HepG2 (cell line): Measurements from ENCODE around the gene CRTAC1. TPM values are rescaled to one million over a fixed set of nuclear protein-coding genes. Genes with fewer than 3 reads are reported as not detected.

Source experiments
- ATAC-seq: fragments of 200-7000 bp; cut with Tn5 transposase; 3 replicates; pipeline ENCODE4 v1.9.1; 2020; ENCODE audit warnings: mild to moderate bottlenecking, moderate library complexity
- BruUV-seq: library from RNA; stranded (reverse); fragments of 400-500 nt; replicated peaks from 2 replicates; lab custom pipeline; 2021; lab: Mats Ljungman, UMichigan
- CTCF ChIA-PET: fragments of 300-600 bp; formaldehyde crosslinking; extraction: SDS; loops from one replicate; lab custom pipeline; 2021; ENCODE audit warnings: low total read pairs, inconsistent platforms, low intra/inter-chr PET ratio; lab: Yijun Ruan, JAX
- POLR2A ChIA-PET: fragments of 350-600 bp; sonication (Branson Sonifier 250); formaldehyde crosslinking; loops from one replicate; lab custom pipeline; 2020; ENCODE audit warnings: antibody characterized with exemption, inconsistent platforms; lab: Yijun Ruan, JAX
- DNase-seq: peaks from one replicate; pipeline ENCODE4 v3.0.0-alpha.2; 2015; ENCODE audit warnings: low spot score
- FAIRE-seq: peaks from 3 replicates; lab custom pipeline; 2011; peaks lifted over from hg19 to GRCh38; lab: Jason Lieb, UNC
- H2AFZ ChIP-seq: one replicate; pipeline ENCODE4 v1.6.1; 2011; ENCODE audit warnings: low read length, inconsistent platforms
- H3K27ac ChIP-seq: fragments of 300-600 bp; 3 replicates; pipeline ENCODE4 v1.8.0; 2011; ENCODE audit warnings: mixed run types, mild to moderate bottlenecking, mixed read lengths, low read length, inconsistent platforms; ENCODE audit not compliant: insufficient read depth; ENCODE audit errors: extremely low read length
- H3K27me3 ChIP-seq, 2 experiments: fragments of 200-600 bp in 1 of 2; 2 replicates in 1 of 2; 3 replicates in 1 of 2; pipeline versions ENCODE4 v1.6.0 to v1.8.0; 2011; ENCODE audit warnings: low read length in 2 of 2, mild to moderate bottlenecking in 2 of 2, moderate library complexity in 2 of 2, inconsistent platforms in 1 of 2; ENCODE audit not compliant: insufficient read depth in 2 of 2, control insufficient read depth in 1 of 2
- H3K36me3 ChIP-seq, 2 experiments: fragments of 200-600 bp in 1 of 2; replicated peaks in 1 of 2; 2 replicates in 1 of 2; 3 replicates in 1 of 2; pipeline versions ENCODE4 v1.5.1 to v1.8.0; 2011; ENCODE audit warnings: low read length in 2 of 2, inconsistent platforms in 1 of 2; ENCODE audit not compliant: insufficient read depth in 2 of 2, control insufficient read depth in 1 of 2
- H3K4me1 ChIP-seq: 2 replicates; pipeline ENCODE4 v1.5.1; 2012; ENCODE audit warnings: low read length, inconsistent platforms; ENCODE audit not compliant: insufficient read depth
- H3K4me2 ChIP-seq: 2 replicates; pipeline ENCODE4 v1.6.0; 2011; ENCODE audit warnings: low read depth, low read length, inconsistent platforms
- H3K4me3 ChIP-seq, 3 experiments: fragments of 200-600 bp in 1 of 3; sonication (generic), shearing (Covaris generic) in 1 of 3; replicated peaks in 1 of 3; 2 replicates each; pipeline ENCODE4 v1.5.1; 2011 to 2016; ENCODE audit warnings: low read length in 3 of 3, inconsistent platforms in 2 of 3, low read depth in 2 of 3, mild to moderate bottlenecking in 2 of 3, control low read depth in 1 of 3, mixed read lengths in 1 of 3; ENCODE audit not compliant: insufficient read depth in 1 of 3
- H3K79me2 ChIP-seq: one replicate; pipeline ENCODE4 v1.6.1; 2011; ENCODE audit warnings: low read length, inconsistent platforms; ENCODE audit not compliant: insufficient read depth
- H3K9ac ChIP-seq: 2 replicates; pipeline ENCODE4 v1.6.0; 2011; ENCODE audit warnings: mild to moderate bottlenecking, low read depth, low read length, inconsistent platforms; ENCODE audit not compliant: insufficient read depth
- H3K9me3 ChIP-seq: 2 replicates; pipeline ENCODE4 v1.5.1; 2012; ENCODE audit warnings: mild to moderate bottlenecking, low read length
- H4K20me1 ChIP-seq: 2 replicates; pipeline ENCODE4 v1.6.0; 2011; ENCODE audit warnings: inconsistent platforms, mild to moderate bottlenecking, low read length, moderate library complexity; ENCODE audit not compliant: insufficient read depth
- CCAR2 ChIP-seq: fragments of 200-400 bp; formaldehyde crosslinking; optimal IDR thresholded peaks from 2 replicates; pipeline ENCODE3; 2018; ENCODE audit warnings: low read depth, mild to moderate bottlenecking, low read length, moderate library complexity
- EHMT2 ChIP-seq: fragments of 200-600 bp; sonication (generic); IDR thresholded peaks from 2 replicates; pipeline ENCODE4 v1.7.0; 2017; ENCODE audit warnings: antibody characterized with exemption, low read depth, low read length, borderline replicate concordance
- FOXK1 ChIP-seq: sonication (generic); formaldehyde crosslinking; IDR thresholded peaks from 2 replicates; pipeline ENCODE4 v1.4.0; 2020; ENCODE audit warnings: low read depth, missing genetic modification reagents, borderline replicate concordance
- TMF1 ChIP-seq: sonication (generic); formaldehyde crosslinking; IDR thresholded peaks from 2 replicates; pipeline ENCODE4 v1.8.1; 2022; ENCODE audit warnings: low read depth, missing genetic modification reagents
- ZMYM4 ChIP-seq: sonication (generic); formaldehyde crosslinking; IDR thresholded peaks from 2 replicates; pipeline ENCODE4 v1.8.1; 2023; ENCODE audit warnings: mild to moderate bottlenecking, missing genetic modification reagents
- WGBS: methylation state at CpG from one replicate; pipeline ENCODE4 v1.1.6; 2017; ENCODE audit warnings: low lambda C conversion rate; 5-methylcytosine and 5-hydroxymethylcytosine counted together
- in situ Hi-C: cut with HindIII; loops from 2 replicates; pipeline ENCODE4 v1.10.0; 2017; ENCODE audit warnings: low pct_unique_long_range_greater_than_20kb; ENCODE audit not compliant: extremely low pct_ligation_motif_present
- intact Hi-C: fragments of 100-400 bp; cut with micrococcal nuclease; formaldehyde crosslinking; loops from one replicate; pipeline ENCODE4 v1.10.0; 2022; ENCODE audit not compliant: unreplicated experiment
- polyA plus RNA-seq, 8 experiments: library from polyadenylated mRNA; depleted of rRNA in 3 of 8; stranded (reverse) in 7 of 8; unstranded in 1 of 8; fragments of >200 nt; fragmentation: Illumina TruSeq in 4 of 8; extraction: Trizol in 4 of 8; gene quantifications; 2 replicates each; pipeline versions ENCODE4 v1.2.1 to v1.2.3, GENCODE V29; 2011 to 2016; ENCODE audit warnings: low read depth in 4 of 8, missing spikeins in 1 of 8, mixed read lengths in 1 of 8; ENCODE audit not compliant: insufficient read depth in 1 of 8
- total RNA-seq, 5 experiments: library from RNA; depleted of rRNA; stranded (reverse); fragments of >200 nt; fragmentation: Illumina TruSeq; extraction: Trizol; gene quantifications; 2 replicates each; pipeline ENCODE4 v1.2.3, GENCODE V29; 2016; ENCODE audit warnings: low read depth in 1 of 5
- TF ChIP-seq, protein P1 (sequence below): sonication (generic); formaldehyde crosslinking; IDR thresholded peaks from 2 replicates; pipeline ENCODE4 v1.8.0; 2022; ENCODE audit warnings: missing genetic modification reagents, mild to moderate bottlenecking, borderline replicate concordance

CRTAC1 gene
- total and polyA plus RNA-seq, 2 of the 13 experiments (the other 11 are each of a cell fraction or from before 2014, with no cell fraction given) = not detected

DNA sequence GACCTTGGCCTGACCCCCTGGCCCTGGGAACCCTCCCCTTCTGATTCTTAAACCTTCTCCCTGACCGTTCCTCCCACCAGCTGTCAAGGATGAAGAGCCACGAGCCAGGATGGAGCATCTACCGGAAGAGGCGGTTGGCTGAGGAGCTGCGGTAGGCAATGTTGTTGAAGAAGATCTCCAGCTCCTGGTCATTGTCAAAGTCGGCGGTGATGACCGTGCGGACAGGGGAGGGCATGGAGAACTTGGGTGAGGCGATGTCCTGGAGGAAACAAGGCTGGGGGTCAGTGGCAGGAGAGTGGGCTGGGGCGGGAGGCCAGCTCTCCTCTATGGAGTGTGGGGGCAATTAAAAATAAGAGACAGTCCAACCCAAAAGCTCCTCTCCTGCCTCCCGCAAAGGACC is 129.0 kb downstream of the CRTAC1 start (continued):
- TF ChIP-seq, protein P1, sequence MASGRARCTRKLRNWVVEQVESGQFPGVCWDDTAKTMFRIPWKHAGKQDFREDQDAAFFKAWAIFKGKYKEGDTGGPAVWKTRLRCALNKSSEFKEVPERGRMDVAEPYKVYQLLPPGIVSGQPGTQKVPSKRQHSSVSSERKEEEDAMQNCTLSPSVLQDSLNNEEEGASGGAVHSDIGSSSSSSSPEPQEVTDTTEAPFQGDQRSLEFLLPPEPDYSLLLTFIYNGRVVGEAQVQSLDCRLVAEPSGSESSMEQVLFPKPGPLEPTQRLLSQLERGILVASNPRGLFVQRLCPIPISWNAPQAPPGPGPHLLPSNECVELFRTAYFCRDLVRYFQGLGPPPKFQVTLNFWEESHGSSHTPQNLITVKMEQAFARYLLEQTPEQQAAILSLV (CRISPR knock-in tag) = no peak
- TF ChIP-seq FOXK1 (CRISPR knock-in tag) (no peak), TMF1 (CRISPR knock-in tag) (no peak)

DNA sequence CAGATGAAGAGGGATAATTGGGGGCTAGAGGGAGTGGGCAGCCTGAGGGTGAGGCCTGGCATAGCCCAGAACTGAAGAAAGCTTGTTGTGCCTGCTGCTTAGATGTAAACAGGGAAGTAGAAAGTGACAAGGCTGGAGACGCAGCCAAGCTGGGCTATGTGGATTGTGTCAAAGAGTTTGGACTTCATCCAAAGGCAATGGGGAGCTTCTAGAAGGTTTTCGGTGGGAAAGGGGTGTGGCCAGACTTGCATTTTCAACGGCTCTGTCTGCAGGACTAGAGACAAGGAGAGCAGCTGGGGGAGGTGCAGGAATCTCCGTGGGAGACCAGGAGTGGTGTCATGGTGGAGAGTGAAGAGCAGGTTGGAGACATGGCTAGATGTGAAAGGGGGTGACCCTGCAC is 132.0 kb downstream of the CRTAC1 start:
- intact Hi-C loops (no loop called here), in situ Hi-C loops (no loop called here)
- H3K4me3 ChIP-seq = no peak overlapping the region
- no peak overlapping the region for H3K27ac ChIP-seq
- DNase-seq (no peak), ATAC-seq (no peak), FAIRE-seq (no peak)
- peaks cover 13 to 59% of the 10 kb centered on the region in 2 experiments; a peak in 4 of 5 replicates for H3K27me3 ChIP-seq
- no peaks in the 10 kb centered on the region for H3K9me3 ChIP-seq
- no peaks in the 10 kb centered on the region for H3K79me2 ChIP-seq
- POLR2A ChIA-PET = no interaction called here
- TF ChIP-seq CCAR2 (no peak), EHMT2 (no peak), ZMYM4 (CRISPR knock-in tag) (no peak)
- no TSS peak for BruUV-seq
- no peak overlapping the region for H3K4me2 ChIP-seq
- H3K9ac ChIP-seq = no peak overlapping the region
- H3K36me3 ChIP-seq = no peaks in the 10 kb centered on the region
- H4K20me1 ChIP-seq = no peaks in the 10 kb centered on the region
- CTCF ChIA-PET = no interaction called here
- H3K4me1 ChIP-seq = no peaks in the 10 kb centered on the region
- WGBS = 13% methylated on average over 4 of the region's 4 CpGs
- no peak overlapping the region for H2AFZ ChIP-seq
